Stimulated activated CD8-positive, alpha-beta memory T cell treated with anti-CD3 and anti-CD28 coated beads, Interleukin-15, amount 100 ng/mL, for 1 hour (primary cell): ENCODE measurements around the gene ANO2.
A peak's percentile ranks its signal among the peaks of the same experiment; 100 is the strongest.

Experiments used
- DNase-seq: peaks from one replicate; pipeline ENCODE4 v3.0.0-alpha.2; 2020; ENCODE audit warnings: low read depth

Gene ANO2

DNA sequence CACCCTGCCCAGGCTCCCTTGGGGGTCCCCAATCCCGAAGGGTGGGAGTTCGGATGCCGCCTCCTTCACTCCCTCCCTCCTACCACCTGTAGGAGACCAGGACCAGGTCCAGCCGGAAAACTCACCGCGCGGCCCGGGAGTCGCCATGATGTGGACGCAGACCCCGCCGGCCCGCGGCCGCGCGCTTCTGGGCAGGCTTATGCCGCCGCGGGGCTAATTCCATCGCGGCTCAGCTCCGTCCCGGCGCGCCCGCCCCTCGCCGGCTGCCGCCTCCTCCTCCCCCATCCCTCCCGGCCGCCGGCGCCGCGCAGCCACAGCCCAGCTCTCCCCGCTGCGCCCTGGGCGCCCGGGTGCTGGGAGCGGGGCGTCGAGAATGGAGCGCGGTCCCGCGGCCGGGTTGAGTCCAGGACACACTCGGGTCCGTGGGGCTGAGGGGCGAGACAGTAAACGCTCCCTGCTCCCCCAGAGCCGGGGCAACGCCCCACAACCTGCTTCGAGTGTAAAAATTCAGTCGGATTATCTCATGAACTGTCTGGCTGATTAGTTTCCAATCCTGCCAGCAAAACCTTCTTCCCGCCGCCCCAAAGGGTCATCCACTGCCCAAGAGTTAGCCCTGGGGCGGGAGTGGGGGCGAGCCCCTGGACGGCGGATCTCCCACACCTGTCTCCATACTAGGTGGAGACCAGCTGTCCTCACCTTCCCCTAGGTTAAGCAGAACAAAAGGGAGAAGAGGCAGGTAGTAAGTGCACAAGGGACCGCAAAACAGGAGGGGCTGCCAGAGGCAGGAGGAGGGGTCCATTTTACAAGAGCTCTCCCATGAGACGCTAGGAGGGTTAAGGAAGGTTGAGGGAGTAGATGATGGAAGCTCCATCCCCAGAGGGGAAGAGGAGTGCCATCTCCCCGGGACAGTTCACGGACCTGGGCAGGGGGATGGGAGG, at the start of gene ANO2:
ANO2 (minus strand) TSS at position 189 of the 938 bp plus-strand sequence; CDS start at position 147, 42 bp downstream.
- DNase-seq, result no peak

DNA sequence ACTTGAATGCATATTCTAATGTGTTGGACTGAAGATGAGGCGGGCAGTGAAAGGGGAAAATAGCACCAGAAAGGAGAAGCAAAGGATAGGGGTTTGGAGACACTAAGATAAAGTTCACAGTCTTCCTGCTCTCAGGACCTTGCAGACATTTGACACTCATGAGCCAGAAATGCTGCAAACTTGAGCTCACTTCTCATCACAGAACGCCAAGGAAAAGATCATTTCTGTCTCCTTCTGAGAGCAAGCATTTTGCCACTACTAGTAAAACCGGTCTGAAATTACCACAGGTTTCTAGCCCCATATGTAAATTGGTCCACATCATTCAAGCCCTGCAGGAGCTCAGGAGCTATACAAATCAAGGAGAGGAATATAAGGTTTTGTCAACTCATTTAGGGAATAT, 44.6 kb upstream of the ANO2 start:
- no peak for DNase-seq

DNA sequence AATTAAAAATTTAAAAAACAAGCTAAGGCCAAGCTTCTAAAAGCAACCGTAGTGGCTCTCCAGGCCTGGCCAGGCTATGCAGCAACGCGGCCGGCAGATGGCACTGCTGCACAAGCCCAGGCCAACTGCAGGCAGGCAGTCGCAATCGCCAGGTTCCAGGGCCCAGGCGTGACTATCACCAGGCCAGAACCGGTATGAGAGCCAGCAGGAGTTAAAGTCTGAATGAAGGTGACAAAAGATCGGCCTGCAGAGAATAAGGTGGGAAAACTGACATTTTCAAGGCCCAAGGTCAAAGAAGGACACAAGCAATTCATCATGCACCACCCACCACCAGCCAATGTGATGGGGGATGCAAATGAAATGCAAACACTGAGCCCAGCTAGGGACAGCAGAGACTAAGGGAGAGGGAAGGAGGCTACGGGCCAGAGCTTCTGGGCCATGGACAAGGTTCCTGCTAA, 43.6 kb upstream of the ANO2 start:
- peak; percentile 41 for DNase-seq

DNA sequence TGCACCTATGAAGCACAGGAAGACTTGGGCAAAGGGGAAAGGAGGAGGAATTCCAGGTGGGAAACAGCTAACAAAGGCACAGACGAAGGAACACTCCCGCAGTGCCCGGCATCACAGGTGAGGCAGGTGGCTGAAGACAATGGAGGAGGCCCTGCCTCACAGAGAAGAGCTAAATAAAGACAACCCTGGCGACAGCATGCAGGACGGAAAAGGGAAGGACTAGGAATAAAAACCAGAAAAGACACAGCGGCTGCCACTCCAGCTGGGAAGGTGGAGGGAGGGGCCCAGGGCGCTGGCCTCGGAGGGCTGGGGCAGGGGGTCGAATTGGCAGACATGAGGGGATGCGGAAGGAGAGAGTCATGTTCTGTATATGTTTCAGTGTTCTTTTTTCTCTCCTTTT, 43.0 kb upstream of the ANO2 start:
- DNase-seq, result no peak

DNA sequence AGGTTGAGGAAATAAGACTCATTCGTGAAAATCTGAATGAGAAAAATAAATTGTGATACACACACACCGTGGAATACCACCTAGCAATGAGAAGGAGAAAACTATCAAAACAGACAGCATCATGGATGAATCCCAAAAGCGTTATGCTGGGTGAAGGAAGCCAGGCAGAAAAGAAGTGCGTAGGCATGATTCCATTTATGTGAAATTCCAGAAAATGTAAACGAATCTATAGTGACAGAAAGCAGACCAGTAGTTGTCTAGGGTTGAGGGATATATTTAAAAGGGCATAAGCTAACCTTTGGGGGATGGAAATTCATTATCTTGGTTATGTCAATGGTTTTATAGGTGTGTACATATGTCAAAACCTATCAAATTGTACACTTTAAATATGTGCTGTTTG, 42.5 kb upstream of the ANO2 start:
- no peak for DNase-seq

DNA sequence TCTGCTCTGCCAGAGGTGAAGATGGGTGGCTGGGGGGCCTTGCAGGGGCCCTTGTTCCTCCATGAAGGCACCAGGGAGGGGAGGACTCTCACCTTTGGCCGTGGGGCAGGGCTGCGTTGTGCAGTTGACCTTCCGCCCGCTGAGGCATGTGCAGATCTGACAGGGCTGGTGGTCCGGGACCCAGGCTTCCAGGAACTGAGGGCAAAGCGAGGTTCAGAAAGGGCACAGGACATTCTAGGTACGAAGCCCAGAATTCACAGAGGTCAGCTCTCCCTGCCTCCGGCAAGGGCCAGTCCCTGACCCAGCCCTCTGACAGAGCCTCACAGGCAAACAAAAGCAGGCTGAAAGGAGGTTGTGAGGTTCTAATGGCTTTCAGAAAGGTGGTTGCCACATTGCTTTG, 40.4 kb upstream of the ANO2 start:
- no peak for DNase-seq

DNA sequence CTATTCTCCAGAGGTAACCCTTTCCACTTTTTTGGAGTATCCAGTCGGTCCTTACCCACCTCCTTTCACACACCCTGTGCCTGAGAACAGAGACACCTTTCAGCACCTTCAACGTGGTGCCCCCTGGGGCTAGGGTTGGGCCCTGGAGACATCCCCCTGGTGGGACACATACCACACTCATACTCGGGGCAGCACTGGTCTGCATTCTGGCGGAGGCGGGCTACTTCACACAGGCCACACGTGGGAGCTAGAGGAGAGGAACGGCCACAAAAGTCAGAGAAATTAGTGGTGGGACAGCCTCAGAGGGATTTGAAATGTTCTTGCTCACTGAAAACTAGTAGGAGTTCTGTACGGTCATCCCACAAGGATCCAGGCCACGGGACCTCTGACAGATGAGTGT, 39.8 kb upstream of the ANO2 start:
- DNase-seq, result no peak

DNA sequence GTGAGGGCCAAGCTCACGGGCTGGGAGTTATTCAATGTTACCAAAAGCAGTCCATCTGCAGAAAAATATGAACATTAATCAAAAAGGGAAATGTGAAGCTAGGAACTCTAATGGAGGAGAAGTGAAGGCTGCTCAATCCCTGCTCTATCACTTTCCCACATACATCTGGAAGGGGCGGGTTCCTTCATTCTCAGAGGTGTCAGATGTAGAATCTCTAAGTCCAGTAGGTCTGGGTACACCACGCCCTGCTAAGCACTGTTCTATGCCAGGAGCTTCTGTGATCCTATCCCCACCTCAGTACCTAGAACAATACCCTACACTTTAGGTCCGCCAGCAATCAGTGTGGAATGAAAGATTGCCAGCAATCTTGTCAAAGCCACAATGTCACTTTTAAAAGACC, 37.0 kb upstream of the ANO2 start:
- no peak for DNase-seq

DNA sequence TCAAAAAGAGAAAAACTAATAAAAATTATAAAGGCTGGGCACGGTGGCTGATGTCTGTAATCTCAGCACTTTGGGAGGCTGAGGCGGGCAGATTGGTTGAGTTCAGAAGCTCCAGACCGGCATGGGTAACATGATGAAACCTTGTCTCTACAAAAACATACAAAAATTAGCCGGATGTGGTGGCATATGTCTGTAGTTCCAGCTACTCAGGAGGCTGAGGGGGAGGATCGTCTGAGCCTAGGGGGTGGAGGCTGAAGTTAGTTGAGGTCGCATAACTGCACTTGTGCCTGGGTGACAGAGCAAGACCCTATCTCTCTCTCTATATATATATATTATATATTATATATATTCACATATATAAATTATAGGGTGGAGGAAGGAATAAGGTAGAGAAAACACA, 32.5 kb upstream of the ANO2 start:
- DNase-seq, result no peak

DNA sequence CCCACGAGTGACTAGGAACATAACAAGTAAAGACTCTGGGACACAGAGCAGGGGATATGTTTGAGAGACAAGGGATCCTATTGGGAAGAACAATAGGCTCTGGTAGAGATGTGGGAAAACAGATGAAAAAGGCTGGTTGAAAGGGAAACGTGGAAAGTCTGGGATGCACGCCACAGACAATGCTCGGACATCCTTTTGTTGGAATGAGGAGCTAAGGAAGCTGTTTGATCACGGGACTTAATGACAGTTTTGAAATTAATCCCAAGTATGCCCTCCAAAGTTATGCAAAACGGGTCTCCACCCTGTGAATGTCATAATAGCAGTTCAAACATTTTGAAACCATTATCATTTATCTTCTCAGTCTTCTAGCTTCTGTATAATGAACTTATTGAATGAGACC, 31.7 kb upstream of the ANO2 start:
- DNase-seq, result no peak

DNA sequence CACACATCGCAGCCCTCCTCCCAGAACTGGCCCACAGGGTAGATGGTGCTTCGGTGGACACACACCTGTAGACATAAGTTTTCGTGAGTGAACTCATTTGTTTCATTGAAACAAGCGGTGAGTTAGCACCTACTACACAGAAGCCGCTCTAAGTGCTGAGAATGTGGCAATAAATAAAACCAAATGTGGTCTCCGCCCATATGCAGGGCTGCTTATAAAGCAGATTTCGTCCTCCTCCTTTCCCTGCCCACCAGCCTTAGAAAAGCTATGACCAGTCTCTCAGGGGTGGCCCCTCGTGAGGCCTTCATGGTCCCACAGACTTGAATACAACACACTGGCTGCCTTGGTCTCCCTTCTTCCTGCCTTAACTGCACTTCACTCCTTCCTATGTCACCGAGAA, 31.1 kb upstream of the ANO2 start:
- DNase-seq, result no peak

DNA sequence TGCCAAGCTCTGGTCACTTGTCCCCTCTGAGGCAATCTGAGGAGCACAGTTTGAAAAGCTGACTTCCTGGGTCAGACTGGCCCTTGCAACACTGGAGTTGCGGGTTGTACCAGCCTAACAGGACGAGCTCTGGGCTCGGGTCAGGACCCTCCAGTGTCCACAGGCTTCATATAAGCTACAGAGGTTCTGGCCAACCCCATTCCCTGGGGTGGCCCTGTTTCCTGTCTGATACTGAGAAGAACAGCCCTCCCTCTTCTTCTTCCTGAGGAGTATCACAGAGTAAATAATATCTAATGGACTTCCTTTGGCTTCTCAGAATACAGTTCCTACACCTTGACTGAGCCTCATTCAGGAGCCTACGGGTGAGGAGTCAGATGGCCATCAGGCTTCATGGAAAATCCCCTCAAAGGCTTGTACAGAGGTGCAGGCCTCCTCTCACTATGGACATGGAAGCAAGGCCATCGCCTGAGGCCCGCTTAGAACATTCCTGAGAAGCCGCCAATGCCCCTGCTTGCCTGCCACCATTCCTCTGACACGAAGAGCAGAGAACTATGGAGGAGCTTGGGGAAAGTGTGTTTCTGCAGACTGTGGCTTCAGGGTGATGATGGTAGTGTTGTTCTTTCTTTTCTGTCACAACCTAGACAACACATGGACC, 28.5 kb upstream of the ANO2 start:
- DNase-seq, result no peak

DNA sequence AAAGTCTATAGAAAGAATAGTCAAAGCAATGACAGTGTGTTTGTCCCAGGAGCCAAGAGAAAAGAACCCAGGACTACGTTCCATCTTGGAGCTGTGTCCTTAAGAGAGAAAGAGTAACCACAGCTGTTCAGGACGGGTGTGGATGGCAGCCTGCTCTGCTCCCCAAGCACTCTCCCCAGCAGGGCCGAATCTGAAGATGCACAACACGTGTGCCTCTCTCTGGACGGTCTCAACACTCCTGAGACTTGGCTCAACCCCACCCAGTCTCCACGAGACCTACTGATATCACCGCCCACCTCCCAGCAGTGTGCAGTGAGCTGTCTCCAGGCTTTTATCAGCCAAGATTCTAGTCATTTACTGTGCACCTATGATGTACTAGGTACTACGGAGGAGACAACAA, 27.3 kb upstream of the ANO2 start:
- DNase-seq, result no peak

DNA sequence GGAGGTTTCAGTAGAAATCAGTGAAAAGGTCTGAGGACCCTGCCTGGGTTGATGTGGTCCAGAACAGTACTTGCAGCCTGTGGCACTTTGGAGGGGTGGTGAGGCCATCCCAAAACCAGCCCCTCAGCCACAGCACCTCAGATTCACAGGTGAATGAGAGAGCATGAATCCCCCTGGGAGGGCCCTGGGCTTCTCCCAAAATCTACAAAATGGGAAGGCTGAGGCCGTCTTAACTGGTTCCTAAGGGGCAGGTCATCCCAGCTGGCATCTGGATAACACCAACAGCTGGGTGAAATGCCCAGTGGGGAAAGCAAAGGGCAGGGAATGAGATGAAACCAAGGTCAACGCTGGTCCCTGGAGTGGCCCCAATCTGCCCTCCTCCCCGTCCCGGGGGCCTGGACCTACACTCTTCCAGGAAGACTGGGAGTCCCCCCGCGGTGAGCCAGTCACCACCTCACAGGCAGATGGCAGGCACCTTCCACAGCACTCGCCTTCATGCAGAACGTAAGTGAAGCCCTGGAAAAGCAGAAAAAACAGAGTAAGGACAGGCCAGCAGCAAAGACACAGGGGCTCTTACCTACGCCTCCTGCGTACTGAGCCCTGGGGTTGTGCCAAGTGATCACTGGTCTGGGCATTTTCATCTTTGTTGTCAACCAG, 26.3 kb upstream of the ANO2 start:
- DNase-seq, result no peak

DNA sequence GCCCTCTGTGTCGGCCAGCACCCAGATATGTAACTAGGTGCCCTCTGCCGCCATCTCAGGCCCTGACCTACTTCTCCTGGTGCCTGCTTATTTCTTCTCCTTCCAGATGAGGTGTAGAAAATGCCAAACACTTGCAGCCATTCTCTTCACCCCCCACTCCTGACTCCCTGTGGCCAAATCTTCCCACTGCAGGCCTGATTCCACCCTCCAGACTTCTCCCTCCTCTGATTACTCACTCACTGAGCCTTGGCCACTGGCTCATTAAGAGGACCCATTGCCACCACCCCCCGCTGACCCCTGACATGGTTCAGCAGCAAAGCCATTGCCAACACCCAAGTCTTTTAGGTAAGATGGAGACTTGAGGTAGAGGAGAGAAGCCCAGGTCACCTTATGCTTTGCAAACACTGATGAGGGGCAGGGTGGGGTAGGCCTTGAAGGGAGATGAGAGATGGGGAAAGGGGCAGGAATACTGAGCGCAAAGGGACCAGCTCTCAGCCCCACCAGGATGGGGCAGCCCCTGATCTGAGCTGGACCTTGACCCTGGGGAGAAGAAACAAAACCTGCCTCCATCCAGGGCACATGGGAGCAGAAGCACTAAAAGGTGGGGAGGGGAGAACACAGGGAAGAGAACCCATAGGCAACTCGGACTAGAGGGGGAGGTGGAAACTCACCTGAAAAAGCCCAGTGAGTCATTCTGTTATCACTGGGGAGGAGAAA, 25.1 kb upstream of the ANO2 start:
- DNase-seq, result no peak

DNA sequence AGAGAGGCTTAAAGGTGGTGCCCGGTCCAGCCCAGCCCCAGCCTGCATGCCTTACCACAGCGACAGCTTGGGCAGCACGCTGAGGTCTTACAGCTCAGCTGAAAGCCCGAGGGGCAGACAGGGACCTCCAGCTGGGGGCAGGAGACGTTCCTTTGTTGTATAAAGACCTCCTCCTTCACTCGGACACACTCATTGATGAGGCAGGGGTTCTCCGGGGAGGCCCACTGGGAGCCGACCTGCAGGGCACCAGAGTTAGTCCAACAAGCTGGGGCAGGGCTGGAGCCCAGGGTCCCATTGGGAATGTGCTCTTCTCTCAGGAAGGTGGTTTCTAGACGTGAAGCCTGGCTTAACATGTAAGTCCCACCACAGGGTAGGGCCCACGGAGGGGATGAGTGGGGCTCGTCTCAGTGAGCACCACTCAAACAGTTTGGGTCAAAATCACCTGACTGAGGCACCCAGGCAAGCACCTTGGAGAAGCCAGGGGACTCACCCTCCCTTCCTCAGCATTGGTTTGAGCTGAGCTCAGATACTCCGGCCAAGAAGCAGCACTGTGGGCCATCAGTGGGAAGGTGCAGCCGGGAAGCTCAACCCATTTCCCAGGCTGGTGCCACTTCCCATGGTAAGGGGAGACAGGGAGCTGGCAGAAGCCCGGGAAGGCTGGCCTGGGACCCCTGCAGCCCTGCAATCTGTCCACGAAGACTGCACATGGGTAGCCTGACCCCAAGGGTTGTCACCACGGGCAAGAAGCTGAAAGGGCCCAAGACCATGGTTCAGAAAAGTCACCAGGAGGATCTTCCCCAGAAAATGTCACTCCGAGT, 24.3 kb upstream of the ANO2 start:
- no peak for DNase-seq

DNA sequence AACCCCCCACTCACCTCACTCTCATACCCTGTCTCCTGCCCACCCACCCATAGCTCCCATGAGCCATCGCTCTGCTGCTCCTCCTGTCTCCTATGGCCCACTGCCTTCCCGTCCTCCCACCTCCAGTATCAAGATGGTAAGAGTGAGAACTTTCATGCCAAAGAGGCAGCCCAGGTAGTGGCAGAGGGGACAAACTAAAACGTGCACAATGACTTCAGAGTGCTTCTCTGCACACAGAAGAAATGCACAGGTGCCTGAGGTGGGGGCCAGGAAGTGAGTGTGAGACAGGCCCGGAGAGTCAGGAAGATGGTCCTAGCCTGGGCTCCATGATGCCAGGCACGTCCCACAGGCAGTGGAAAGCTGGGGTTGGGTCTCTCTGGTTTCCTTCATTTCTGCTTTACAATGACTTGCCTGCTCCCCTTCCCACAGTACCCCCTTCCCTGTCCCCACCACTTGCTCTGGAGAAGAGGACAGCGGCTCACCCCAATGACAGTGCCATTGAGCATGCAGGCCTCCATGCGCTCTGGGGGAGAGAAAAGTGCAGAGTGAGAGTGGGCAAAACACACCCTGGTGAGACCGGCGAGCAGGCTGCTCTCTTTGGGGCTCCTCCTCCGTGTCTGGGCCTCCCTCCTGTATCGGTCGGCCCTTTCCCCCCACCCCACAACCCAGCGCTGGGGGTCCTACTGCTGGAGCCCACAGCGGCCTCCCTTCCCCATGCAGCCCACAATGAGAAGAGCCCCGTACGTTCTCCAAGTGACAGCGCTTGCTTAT, 22.8 kb upstream of the ANO2 start:
- no peak for DNase-seq

DNA sequence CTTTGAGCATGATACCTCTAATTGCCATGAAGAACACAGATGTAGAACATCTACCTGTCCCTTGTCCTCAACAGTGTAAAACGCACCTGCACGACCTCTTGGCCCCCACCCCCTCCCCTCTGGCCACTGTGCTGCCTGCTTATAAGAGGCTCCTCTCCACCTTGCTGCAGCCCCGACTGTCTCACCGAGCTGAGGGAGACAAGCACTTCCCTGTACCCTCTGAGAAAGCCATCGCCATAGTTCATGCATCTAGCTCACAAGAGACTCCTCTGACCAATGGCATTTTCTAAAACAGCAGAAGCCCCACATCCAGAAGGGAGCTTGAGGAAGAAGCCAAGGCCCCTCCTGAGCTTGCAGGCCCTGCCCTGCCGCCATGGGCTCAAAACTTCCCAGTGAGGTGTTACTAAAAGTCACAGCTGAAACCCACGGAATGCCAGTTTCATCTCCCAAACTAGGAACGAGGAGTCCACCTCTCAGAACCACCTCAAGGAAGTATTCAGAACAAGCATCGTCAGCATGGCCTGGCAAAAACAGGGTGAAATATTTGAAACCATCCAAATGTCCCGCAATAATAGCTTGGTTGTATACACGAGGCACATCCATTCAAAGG, 21.5 kb upstream of the ANO2 start:
- DNase-seq, result no peak

DNA sequence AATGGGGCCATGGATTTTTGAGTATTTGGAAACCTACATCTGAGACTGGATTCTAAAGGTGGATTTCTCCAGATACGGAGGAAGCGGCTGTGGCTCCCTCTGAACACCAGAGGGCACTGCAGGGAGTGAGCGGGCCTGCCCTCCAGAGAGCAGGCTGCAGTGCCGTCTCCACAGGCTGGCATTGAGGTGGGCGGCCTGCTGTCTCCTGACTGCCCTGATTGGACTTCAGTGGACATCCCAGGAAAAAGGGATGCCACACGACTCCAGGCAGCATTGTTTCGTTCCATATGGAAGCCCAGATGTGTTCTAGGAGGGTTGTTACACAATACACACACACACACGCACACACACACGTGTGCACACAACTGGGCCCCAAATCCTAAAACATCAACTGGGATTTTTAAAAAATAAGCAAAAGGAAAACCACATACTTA, 20.9 kb upstream of the ANO2 start:
- no peak for DNase-seq
